ENCODE data around the gene SH3PXD2A. TPM values are rescaled to one million over a fixed set of nuclear protein-coding genes. Genes with fewer than 3 reads are reported as not detected.

Gene SH3PXD2A
- total and polyA plus RNA-seq, 9 of the 15 experiments (the other 6 are each of a cell fraction or from before 2014, with no cell fraction given), result 0.41 to 9.3 (median 2.5) TPM

DNA sequence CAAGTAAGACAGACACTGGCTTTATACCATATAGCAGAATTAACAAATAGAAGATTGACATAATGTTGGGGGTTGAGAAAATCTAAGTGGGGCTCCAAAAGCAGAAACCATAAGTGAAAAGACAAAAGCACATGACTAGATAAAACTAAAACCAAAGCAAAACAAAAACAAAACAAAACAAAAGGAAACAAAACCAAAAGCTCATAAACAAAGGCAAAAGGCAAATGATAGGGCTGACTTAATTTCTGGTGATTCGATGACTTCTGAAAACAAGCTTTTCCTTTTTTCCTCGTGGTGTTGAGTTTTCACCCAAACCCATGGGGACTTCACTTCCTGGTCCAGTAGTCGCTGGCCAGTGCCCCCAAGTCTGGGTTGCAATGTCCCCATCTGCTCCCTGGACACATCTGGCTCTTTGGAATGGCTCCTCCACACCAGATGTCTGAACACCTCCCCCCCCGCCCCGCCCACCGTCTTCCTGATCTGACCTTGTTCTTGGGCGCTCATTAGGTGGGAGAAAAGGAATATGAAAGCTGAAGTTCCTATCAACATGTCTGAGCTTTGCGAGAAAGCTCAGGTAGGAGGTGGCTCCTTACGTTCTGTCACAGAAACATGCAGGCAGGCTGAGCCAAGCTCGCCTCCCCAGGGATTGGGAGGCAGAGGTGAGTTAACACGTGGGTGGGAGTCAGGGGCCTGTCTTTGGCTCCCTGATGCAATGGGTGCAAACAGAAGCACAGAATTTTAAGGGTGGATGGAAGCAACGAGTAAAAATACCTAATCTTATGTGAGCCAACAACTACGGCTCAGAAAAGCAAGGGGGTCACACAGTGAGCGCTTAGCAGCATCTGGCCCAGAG lies 240.8 kb downstream of the SH3PXD2A start:
- ChIA-PET CTCF (ENCODE audit: low intra/inter-chr PET ratio) (no interaction called here), POLR2A (interaction anchor here (0.5 to 1.4 kb wide), 4 partner anchors 12 to 34 kb away, joined by 3 to 4 read pairs (median 4); no protein-coding TSS in a partner anchor)
- H3K4me1 ChIP-seq (replicated peaks in 1 of 2; ENCODE audit: control insufficient read depth in 2 of 2, insufficient read depth in 2 of 2, low read length in 2 of 2), result peaks cover 61% of the 10 kb centered on the region in 2 experiments
- no peak overlapping the region for H3K4me3 ChIP-seq
- FAIRE-seq (no peak), DNase-seq (ENCODE audit: extremely low read depth in 1 of 4, low spot score in 3 of 4) (peak in 2 of 4 experiments; percentile 30 to 31), ATAC-seq (no peak)
- H3K27me3 ChIP-seq (ENCODE audit: control insufficient read depth in 2 of 2, insufficient read depth in 2 of 2, low read length in 2 of 2), result no peaks in the 10 kb centered on the region
- TF ChIP-seq EGR1 (conservative IDR thresholded peaks at IDR 0.05) (peak; percentile 50), ZNF77 (CRISPR knock-in tag; IDR thresholded peaks at IDR 0.05) (no peak)
- H3K9ac ChIP-seq (ENCODE audit: insufficient read depth in 1 of 2, low read depth in 2 of 2, low read length in 2 of 2), result peak overlapping the region in 1 of 2 experiments; percentile 19; a peak in 1 of 4 replicates
- no peaks in the 10 kb centered on the region for H4K20me1 ChIP-seq (replicated peaks; ENCODE audit: control insufficient read depth, insufficient read depth, low read length)
- no peak overlapping the region for H3K4me2 ChIP-seq (ENCODE audit: insufficient read depth, low read length)
- in situ Hi-C loops (cut with MboI), result no loop called here
- H3K27ac ChIP-seq (ENCODE audit: extremely low read depth, low read depth, low read length), result peak overlapping the region; percentile 36; the same call in 1 of the 3 replicates
- no TSS peak for BruUV-seq (replicated peaks)
- no peaks in the 10 kb centered on the region for H3K79me2 ChIP-seq (ENCODE audit: control insufficient read depth, insufficient read depth, low read length)
- H2AFZ ChIP-seq (ENCODE audit: low read depth, low read length), result no peak overlapping the region; the same call in 1 of the 2 replicates
- H3K9me3 ChIP-seq (replicated peaks; ENCODE audit: control insufficient read depth, insufficient read depth, low read depth, low read length), result no peaks in the 10 kb centered on the region
- intact Hi-C loops (cut with micrococcal nuclease), result loop anchor here (5.0 kb wide), 1 partner anchor 53 kb away; no protein-coding TSS in a partner anchor
- H3K9me1 ChIP-seq (ENCODE audit: control insufficient read depth, insufficient read depth, low read length), result peaks cover 4% of the 10 kb centered on the region
- 54% methylated on average over 11 of the region's 14 CpGs for WGBS (ENCODE audit: insufficient coverage, low coverage, missing lambda C conversion rate)
- H3K36me3 ChIP-seq (ENCODE audit: control insufficient read depth, insufficient read depth, low read length), result peaks cover 48% of the 10 kb centered on the region; the same call in 2 of the 3 replicates

DNA sequence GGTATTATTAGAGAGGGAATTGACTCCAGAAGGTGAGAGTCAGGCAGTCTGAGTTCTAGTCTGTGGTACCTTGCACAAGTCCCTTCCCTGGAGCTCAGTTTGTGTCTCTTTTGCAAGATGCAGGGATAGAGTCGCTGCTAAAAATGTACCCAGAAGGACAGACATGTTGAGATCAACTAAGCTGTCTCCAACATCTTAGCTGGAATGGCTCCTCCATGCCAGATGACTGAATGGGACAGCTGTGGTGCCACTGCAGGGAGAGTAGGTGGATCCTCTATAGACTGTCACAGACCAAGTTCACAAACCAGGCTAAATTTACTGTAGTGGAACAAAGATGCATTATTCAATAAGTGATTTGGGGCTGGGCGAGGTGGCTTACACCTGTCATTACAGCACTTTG lies 241.8 kb downstream of the SH3PXD2A start:
- no peak overlapping the region for H2AFZ ChIP-seq (ENCODE audit: low read depth, low read length)
- no peaks in the 10 kb centered on the region for H3K79me2 ChIP-seq (ENCODE audit: control insufficient read depth, insufficient read depth, low read length)
- no peak overlapping the region for H3K4me3 ChIP-seq
- ChIA-PET CTCF (ENCODE audit: low intra/inter-chr PET ratio) (no interaction called here), POLR2A (interaction anchor here (1.1 kb wide), 1 partner anchor 20 kb away, joined by 4 read pairs; no protein-coding TSS in a partner anchor)
- H3K4me1 ChIP-seq (replicated peaks in 1 of 2; ENCODE audit: control insufficient read depth in 2 of 2, insufficient read depth in 2 of 2, low read length in 2 of 2), result peaks cover 51 to 57% of the 10 kb centered on the region in 2 experiments
- peaks cover 4% of the 10 kb centered on the region for H3K9me1 ChIP-seq (ENCODE audit: control insufficient read depth, insufficient read depth, low read length)
- H3K4me2 ChIP-seq (ENCODE audit: insufficient read depth, low read length), result no peak overlapping the region
- no peaks in the 10 kb centered on the region for H4K20me1 ChIP-seq (replicated peaks; ENCODE audit: control insufficient read depth, insufficient read depth, low read length)
- in situ Hi-C loops (cut with MboI), result no loop called here
- BruUV-seq (replicated peaks), result no TSS peak
- H3K27me3 ChIP-seq (ENCODE audit: control insufficient read depth in 2 of 2, insufficient read depth in 2 of 2, low read length in 2 of 2), result no peaks in the 10 kb centered on the region
- intact Hi-C loops (cut with micrococcal nuclease), result no loop called here
- H3K9me3 ChIP-seq (replicated peaks; ENCODE audit: control insufficient read depth, insufficient read depth, low read depth, low read length), result no peaks in the 10 kb centered on the region
- DNase-seq (ENCODE audit: extremely low read depth in 1 of 4, low spot score in 3 of 4), result no peak
- H3K36me3 ChIP-seq (ENCODE audit: control insufficient read depth, insufficient read depth, low read length), result peaks cover 53% of the 10 kb centered on the region; the same call in 2 of the 3 replicates
- H3K27ac ChIP-seq (ENCODE audit: extremely low read depth, low read depth, low read length), result no peak overlapping the region
- WGBS (ENCODE audit: insufficient coverage, low coverage, missing lambda C conversion rate), result 80% methylated on average over 2 of the region's 2 CpGs
- no peak for FAIRE-seq
- TF ChIP-seq CREB1 (IDR thresholded peaks at IDR 0.05), result no peak
- no peak for TF ChIP-seq CREB1 (CRISPR knock-in tag; IDR thresholded peaks at IDR 0.05)
- no peak for TF ChIP-seq RBM39 (optimal IDR thresholded peaks at IDR 0.05; ENCODE audit: low read depth, low read length)
- TF ChIP-seq RBM25 (IDR thresholded peaks at IDR 0.05; ENCODE audit: low read depth, low read length, severe bottlenecking), result no peak
- no peak for TF ChIP-seq POLR2AphosphoS2 (IDR thresholded peaks at IDR 0.05; ENCODE audit: low read length)
- no peak for TF ChIP-seq PCBP1 (IDR thresholded peaks at IDR 0.05; ENCODE audit: low read depth, low read length, poor library complexity, severe bottlenecking)
- no peak for TF ChIP-seq GTF2F1 (IDR thresholded peaks at IDR 0.05; ENCODE audit: low read depth, low read length)
- TF ChIP-seq SAP30 (IDR thresholded peaks at IDR 0.05; ENCODE audit: borderline replicate concordance, insufficient read depth, low read depth, low read length, poor library complexity, severe bottlenecking), result no peak
- TF ChIP-seq JUND (IDR thresholded peaks at IDR 0.05; ENCODE audit: borderline replicate concordance, low read depth, low read length), result no peak
- TF ChIP-seq JUND (tag; IDR thresholded peaks at IDR 0.05; ENCODE audit: borderline replicate concordance, low read depth, low read length), result no peak
- TF ChIP-seq NCOA2 (IDR thresholded peaks at IDR 0.05; ENCODE audit: partially characterized antibody in 2 of 2), result no peak
- no peak for TF ChIP-seq ZNF431 (CRISPR knock-in tag; IDR thresholded peaks at IDR 0.05)
- no peak for TF ChIP-seq NELFE (IDR thresholded peaks at IDR 0.05; ENCODE audit: insufficient read depth, insufficient read length)
- no peak for TF ChIP-seq FOXM1 (IDR thresholded peaks at IDR 0.05; ENCODE audit: low read depth)
- TF ChIP-seq FOXM1 (CRISPR knock-in tag; IDR thresholded peaks at IDR 0.05; ENCODE audit: low read depth), result no peak
- H3K9ac ChIP-seq (ENCODE audit: insufficient read depth in 1 of 2, low read depth in 2 of 2, low read length in 2 of 2), result no peak overlapping the region
- ATAC-seq, result no peak

Data from K562 (cell line).